ENCODE measurements around the gene UTP18. TPM values are rescaled to one million over a fixed set of nuclear protein-coding genes. Genes with fewer than 3 reads are reported as not detected.
"Not testable (repeated sequence)": the region's sequence is repeated elsewhere in the genome, so short reads cannot be mapped to it uniquely, and the experiment has no call there.

UTP18 gene
- total RNA-seq, 1 donor from 2014 or later, result 89.7 TPM

DNA sequence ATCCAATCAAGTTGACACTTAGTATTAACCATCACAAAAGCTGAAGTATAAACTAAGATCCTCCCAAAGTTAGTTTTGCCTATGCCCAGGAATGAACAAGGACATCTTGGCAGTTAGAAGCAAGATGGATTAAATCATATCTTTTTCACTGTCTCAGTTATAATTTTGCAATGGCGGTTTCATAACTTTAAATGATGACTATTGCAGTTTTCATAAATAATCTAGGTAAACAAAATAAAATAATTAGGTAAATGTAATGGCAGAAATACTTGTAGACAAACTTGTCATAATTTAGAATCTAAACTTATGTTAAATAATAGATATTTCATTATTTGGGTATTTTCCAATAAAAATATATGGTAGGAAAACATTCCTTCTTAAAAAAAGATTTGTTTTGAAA, 51.7 kb downstream of the UTP18 start:
- peaks cover 14% of the 10 kb centered on the region for H3K27me3 Mint-ChIP-seq (ENCODE audit: insufficient read depth)
- DNase-seq (ENCODE audit: low spot score); H3K9me3 Mint-ChIP-seq; intact Hi-C loops (cut with micrococcal nuclease); H3K4me3 Mint-ChIP-seq; H3K36me3 Mint-ChIP-seq (ENCODE audit: low read depth); H3K4me1 Mint-ChIP-seq (ENCODE audit: low read depth); H3K27ac Mint-ChIP-seq: not testable (repeated sequence)

DNA sequence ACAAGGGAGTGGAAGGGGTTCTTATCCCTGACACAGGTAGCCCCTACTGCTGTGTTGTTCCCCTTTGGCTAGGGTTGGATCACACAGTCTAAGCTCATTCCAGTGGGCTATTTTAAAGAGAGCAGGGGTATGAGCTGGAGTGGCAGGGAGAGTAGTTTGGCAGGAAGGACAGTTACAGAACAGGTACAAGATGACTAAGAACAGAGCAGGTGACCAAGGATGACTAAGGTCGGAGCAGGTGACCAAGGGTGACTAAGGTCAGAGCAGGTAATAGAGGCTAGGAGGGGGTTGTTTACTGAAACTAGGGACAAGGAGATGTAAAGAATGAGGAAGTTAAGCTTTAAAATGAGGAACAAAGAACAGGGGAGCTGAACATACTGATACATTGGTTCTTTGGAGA, 58.8 kb downstream of the UTP18 start:
- H3K9me3 Mint-ChIP-seq, result peaks cover 14% of the 10 kb centered on the region
- intact Hi-C loops (cut with micrococcal nuclease), result no loop called here
- H3K27me3 Mint-ChIP-seq (ENCODE audit: insufficient read depth), result peaks cover 4% of the 10 kb centered on the region
- no peak overlapping the region for H3K4me3 Mint-ChIP-seq
- no peak for DNase-seq (ENCODE audit: low spot score)
- no peaks in the 10 kb centered on the region for H3K36me3 Mint-ChIP-seq (ENCODE audit: low read depth)
- H3K27ac Mint-ChIP-seq, result no peak overlapping the region
- no peaks in the 10 kb centered on the region for H3K4me1 Mint-ChIP-seq (ENCODE audit: low read depth)

DNA sequence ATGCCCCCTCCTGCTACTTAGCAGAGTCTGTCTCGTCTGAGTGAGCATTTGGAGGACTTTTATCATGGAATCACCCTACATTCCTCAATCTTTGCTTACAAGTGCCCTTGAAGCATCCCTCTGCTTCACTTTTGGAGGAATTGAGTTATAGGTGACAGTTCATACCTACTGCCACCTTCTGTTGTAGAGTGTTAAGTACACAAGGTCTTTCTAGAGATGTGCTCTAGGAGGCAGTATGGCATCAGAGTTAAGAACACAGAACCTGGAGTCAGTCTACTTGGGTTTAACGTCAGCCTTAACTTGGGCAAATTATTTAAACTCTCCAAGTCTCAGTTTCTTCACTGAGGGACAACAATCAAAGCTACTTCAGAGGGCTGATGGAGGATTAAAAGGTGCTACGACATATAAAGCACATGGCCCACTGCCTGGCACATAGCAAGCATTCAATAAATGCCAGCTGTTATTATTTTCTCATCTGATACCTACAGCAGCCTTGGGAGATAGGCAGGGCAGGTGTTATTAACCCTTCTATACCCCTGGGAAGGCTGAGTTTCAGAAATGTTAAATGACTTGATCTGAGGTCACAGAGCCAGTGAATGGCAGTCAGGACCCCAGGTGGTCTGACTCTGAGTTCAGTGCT, 62.2 kb downstream of the UTP18 start:
- Mint-ChIP-seq H3K36me3 (ENCODE audit: low read depth) (no peaks in the 10 kb centered on the region), H3K9me3 (peaks cover 8% of the 10 kb centered on the region), H3K27me3 (ENCODE audit: insufficient read depth) (peaks cover 10% of the 10 kb centered on the region), H3K4me1 (ENCODE audit: low read depth) (no peaks in the 10 kb centered on the region), H3K27ac (no peak overlapping the region), H3K4me3 (no peak overlapping the region)
- no peak for DNase-seq (ENCODE audit: low spot score)
- intact Hi-C loops (cut with micrococcal nuclease), result no loop called here

DNA sequence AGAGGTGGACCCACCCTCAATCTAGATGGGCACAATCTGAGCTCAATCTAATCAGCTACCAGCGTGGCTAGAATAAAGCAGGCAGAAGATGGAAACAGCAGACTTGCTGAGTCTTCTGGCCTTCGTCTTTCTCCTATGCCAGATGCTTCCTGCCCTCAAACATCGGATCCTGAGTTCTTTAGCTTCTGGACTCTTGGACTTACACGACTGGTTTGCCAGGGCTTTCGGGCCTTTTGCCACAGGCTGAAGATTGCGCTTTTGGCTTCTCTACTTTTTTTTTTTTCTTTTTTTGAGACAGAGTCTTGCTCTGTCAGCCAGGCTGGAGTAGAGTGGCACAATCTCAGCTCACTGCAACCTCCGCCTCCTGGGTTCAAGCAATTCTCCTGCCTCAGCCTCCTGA, 65.1 kb downstream of the UTP18 start:
- H3K9me3 Mint-ChIP-seq, result no peaks in the 10 kb centered on the region
- peaks cover 20% of the 10 kb centered on the region for H3K27me3 Mint-ChIP-seq (ENCODE audit: insufficient read depth)
- intact Hi-C loops (cut with micrococcal nuclease), result no loop called here
- no peak overlapping the region for H3K27ac Mint-ChIP-seq
- no peak overlapping the region for H3K4me3 Mint-ChIP-seq
- H3K4me1 Mint-ChIP-seq (ENCODE audit: low read depth), result no peaks in the 10 kb centered on the region
- DNase-seq (ENCODE audit: low spot score), result no peak
- no peaks in the 10 kb centered on the region for H3K36me3 Mint-ChIP-seq (ENCODE audit: low read depth)

DNA sequence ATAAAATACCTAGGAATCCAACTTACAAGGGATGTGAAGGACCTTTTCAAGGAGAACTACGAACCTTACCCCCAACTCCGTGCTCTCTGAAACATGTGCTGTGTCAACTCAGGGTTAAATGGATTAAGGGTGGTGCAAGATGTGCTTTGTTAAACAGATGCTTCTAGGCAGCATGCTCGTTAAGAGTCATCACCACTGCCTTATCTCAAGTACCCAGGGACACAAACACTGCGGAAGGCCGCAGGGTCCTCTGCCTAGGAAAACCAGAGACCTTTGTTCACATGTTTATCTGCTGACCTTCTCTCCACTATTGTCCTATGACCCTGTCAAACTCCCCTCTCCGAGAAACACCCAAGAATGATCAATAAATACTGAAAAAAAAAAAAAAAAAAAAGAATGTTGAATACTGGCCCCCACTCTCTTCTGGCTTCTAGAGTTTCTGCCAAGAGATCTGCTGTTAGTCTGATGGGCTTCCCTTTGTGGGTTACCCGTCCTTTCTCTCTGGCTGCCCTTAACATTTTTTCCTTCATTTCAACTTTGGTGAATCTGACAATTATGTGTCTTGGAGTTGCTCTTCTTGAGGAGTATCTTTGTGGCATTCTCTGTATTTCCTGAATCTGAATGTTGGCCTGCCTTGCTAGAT, 70.6 kb downstream of the UTP18 start:
- H3K9me3 Mint-ChIP-seq; H3K27ac Mint-ChIP-seq; H3K4me3 Mint-ChIP-seq; intact Hi-C loops (cut with micrococcal nuclease); DNase-seq (ENCODE audit: low spot score); H3K4me1 Mint-ChIP-seq (ENCODE audit: low read depth); H3K36me3 Mint-ChIP-seq (ENCODE audit: low read depth): not testable (repeated sequence)
- peaks cover 18% of the 10 kb centered on the region for H3K27me3 Mint-ChIP-seq (ENCODE audit: insufficient read depth)

DNA sequence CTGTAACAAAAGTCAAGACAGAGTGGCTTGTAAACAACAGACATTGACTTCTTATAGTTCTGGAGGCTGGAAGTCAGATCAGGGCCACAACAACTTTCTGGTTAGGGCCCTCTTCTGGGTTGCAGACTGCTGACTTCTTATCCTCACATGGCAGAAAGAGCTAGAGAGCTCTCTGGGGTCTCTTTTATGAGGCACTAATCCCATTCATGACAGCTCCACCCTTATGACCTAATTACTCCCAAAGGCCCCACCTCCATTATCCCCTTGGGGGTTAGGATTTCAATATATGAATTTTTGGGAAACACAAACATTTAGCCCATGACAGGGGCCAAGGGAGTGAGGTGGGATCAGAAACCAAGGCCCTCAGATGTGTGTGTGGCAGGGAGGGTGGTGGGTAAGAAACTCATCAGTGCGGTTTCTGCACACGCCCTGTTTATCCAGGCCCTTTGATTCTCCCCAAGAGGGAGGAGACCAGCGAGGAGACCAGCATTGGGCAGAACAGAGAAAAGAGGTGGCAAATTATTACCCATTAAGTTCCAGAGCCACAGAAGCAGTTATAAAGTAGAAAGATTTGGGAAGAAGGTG, 74.8 kb downstream of the UTP18 start:
- H3K27me3 Mint-ChIP-seq (ENCODE audit: insufficient read depth), result peaks cover 1% of the 10 kb centered on the region
- no peak overlapping the region for H3K27ac Mint-ChIP-seq
- intact Hi-C loops (cut with micrococcal nuclease), result no loop called here

DNA sequence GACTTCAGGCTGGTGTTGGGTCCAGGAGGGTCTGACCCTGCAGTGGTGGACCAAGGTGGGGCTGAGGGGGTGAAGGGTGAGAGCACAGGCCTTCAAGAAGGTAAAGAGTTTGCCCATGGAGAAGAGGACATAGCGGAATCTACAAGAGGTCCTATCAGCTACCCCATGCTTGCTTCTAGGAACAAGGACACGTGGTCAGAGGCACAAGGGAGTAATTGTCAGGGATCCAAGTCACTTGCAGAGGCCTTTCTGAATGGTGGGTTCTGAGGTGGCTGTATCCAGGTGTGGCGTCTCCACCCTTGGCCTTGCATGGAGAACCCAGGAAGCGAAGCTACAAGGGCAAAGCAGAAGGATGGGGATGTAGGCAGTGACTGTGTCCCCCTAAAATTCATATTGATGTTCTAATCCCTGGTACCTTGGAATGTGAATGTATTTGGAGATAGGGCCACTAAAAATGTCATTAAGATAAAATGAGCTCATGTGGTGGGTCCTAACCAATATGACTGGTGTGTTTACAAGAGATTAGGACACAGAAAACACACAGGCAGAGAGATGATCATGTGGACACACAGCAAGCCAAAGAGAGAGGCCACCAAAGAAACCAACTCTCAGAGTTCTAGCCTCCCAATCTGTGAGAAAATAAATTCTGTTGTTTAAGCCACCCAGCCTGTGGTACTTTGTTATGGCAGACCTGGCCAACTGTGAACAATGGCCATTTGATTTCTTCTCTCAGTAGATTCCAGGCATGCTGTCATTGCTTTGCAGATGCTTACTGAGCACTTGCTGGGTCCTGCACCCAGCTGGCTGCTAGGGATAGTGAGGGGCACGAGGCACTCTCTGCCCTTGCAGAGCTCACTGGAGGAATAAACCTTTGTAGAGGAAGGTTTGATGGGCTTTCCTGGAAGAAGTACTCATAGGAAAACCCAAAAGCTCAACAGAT, 75.8 kb downstream of the UTP18 start:
- peaks cover 1% of the 10 kb centered on the region for H3K27me3 Mint-ChIP-seq (ENCODE audit: insufficient read depth)
- no peaks in the 10 kb centered on the region for H3K9me3 Mint-ChIP-seq
- intact Hi-C loops (cut with micrococcal nuclease), result no loop called here
- no peak overlapping the region for H3K27ac Mint-ChIP-seq
- H3K36me3 Mint-ChIP-seq (ENCODE audit: low read depth), result no peaks in the 10 kb centered on the region
- H3K4me3 Mint-ChIP-seq, result no peak overlapping the region
- no peaks in the 10 kb centered on the region for H3K4me1 Mint-ChIP-seq (ENCODE audit: low read depth)
- no peak for DNase-seq (ENCODE audit: low spot score)

More for the DNA sequence above, 74.8 kb downstream of the UTP18 start:
- DNase-seq (ENCODE audit: low spot score), result no peak
- Mint-ChIP-seq H3K4me1 (ENCODE audit: low read depth) (no peaks in the 10 kb centered on the region), H3K9me3 (no peaks in the 10 kb centered on the region), H3K36me3 (ENCODE audit: low read depth) (no peaks in the 10 kb centered on the region), H3K4me3 (no peak overlapping the region)

DNA sequence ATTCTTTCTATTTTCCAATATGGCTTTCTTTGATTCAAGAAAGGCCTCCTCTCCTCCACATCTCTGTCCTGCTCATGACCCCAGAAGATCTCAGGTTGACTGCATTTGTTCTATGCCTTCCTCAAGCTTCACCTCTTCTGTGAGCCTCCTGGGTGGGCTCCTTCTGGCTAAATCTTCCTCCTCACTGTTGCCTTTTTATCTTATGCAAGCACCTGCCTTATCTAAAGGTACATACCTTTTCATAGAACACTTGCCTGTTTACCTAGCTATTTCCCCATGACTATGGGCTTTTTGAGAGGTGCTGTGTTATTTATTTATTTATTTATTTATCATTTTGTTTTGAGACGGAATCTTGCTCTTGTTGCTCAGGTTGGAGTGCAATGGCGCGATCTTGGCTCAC, 81.1 kb downstream of the UTP18 start:
- no peaks in the 10 kb centered on the region for H3K9me3 Mint-ChIP-seq
- H3K36me3 Mint-ChIP-seq (ENCODE audit: low read depth), result no peaks in the 10 kb centered on the region
- H3K4me1 Mint-ChIP-seq (ENCODE audit: low read depth), result no peaks in the 10 kb centered on the region
- DNase-seq (ENCODE audit: low spot score), result no peak
- intact Hi-C loops (cut with micrococcal nuclease), result no loop called here
- no peak overlapping the region for H3K27ac Mint-ChIP-seq
- H3K4me3 Mint-ChIP-seq, result no peak overlapping the region
- peaks cover 3% of the 10 kb centered on the region for H3K27me3 Mint-ChIP-seq (ENCODE audit: insufficient read depth)

DNA sequence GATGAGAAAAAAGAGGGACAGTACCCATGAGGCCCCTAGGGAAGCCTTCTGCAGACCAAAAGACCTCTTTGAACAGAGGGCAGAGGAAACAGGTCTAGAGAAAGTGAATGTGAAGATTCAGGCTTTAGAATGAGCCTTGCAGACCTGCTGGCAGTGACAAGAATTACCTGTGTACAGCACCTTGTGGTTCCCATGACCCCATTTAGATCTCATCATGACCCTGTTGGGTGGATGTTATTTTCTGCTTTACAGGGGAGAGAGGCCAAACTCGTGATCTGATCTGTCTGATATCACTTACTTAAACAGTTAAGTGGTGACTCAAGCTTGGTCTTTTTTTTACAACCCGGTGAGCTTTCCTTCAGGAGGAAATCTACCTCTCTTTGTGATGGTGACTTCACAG, 81.9 kb downstream of the UTP18 start:
- no peaks in the 10 kb centered on the region for H3K9me3 Mint-ChIP-seq
- H3K4me3 Mint-ChIP-seq, result no peak overlapping the region
- DNase-seq (ENCODE audit: low spot score), result no peak
- H3K36me3 Mint-ChIP-seq (ENCODE audit: low read depth), result no peaks in the 10 kb centered on the region
- no peak overlapping the region for H3K27ac Mint-ChIP-seq
- peaks cover 2% of the 10 kb centered on the region for H3K27me3 Mint-ChIP-seq (ENCODE audit: insufficient read depth)
- no peaks in the 10 kb centered on the region for H3K4me1 Mint-ChIP-seq (ENCODE audit: low read depth)
- intact Hi-C loops (cut with micrococcal nuclease), result no loop called here

DNA sequence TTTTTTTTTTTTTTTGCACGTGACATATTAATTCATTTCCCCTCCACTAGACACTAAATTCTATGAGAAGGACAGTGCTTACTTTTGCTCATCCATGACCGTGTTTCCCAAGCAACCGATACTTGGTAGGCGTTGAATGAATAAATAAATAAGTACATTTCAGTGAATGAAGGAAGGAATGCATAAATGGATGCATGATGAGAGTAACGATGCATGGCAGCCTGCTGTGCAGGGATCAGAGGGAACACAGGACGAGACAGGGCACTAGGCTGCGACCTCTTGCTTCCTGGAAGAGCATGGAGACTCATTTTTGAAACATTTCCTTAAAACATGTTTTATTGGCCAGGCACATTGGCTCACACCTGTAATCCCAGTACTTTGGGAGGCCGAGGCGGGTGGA, 84.2 kb downstream of the UTP18 start:
- intact Hi-C loops (cut with micrococcal nuclease), result no loop called here
- Mint-ChIP-seq H3K27me3 (ENCODE audit: insufficient read depth) (peaks cover 5% of the 10 kb centered on the region), H3K27ac (no peak overlapping the region), H3K4me3 (no peak overlapping the region), H3K9me3 (no peaks in the 10 kb centered on the region), H3K4me1 (ENCODE audit: low read depth) (no peaks in the 10 kb centered on the region), H3K36me3 (ENCODE audit: low read depth) (no peaks in the 10 kb centered on the region)
- DNase-seq (ENCODE audit: low spot score), result no peak

DNA sequence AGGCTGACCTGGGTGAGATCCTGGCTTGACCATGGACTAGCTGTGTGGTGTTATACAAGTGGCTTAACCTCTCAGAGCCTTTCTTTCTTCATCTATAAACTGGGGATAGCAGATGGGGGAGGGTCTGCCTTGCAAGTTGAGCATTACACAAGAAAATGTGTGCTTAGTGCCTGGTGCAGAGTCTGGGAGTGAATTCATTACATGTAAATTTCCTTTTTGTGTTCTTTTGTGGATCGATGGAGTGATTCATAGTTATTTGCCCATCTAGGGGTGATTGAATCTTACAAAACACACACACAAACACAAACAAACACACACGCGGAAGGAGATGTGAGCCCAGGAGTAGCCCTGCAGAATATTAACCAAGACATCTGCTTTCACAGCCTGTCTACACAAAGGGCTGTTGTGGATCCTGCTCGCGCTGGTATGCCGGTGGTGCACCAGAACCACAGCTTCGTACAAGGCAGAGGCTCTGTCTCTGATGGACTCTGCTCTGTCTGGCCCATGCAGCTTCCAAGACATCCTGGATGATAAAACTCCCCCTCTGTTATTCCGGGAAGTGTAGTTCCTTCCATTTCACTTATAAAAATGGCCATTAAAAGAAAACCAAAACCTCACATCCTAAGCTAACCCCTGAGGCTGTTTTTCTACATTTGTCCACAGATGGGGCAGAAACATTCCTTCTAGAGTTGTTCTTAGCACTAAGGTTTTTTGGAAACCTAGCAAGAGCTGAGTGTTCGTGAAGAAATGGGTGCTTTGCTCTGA, 86.1 kb downstream of the UTP18 start:
- Mint-ChIP-seq H3K36me3 (ENCODE audit: low read depth) (no peaks in the 10 kb centered on the region), H3K27ac (no peak overlapping the region), H3K4me1 (ENCODE audit: low read depth) (no peaks in the 10 kb centered on the region), H3K9me3 (no peaks in the 10 kb centered on the region), H3K27me3 (ENCODE audit: insufficient read depth) (peaks cover 5% of the 10 kb centered on the region), H3K4me3 (no peak overlapping the region)
- intact Hi-C loops (cut with micrococcal nuclease), result no loop called here
- DNase-seq (ENCODE audit: low spot score), result no peak

Data from activated T-helper 1 cell treated with anti-CD3 and anti-CD28 coated beads, Interleukin-12 subunit alpha, Interleukin-12 subunit beta, Interleukin-2, Interleukin-4 antibody, amounts not matched to agents 30 ng/mL and 10 ng/mL and 1 ng/mL, durations not matched to agents 14 hours and 24 hours and 36 hours (primary cell).